ENCODE measurements around the gene CADPS.
"Not testable (repeated sequence)": the region's sequence is repeated elsewhere in the genome, so short reads cannot be mapped to it uniquely, and the experiment has no call there.

DNA sequence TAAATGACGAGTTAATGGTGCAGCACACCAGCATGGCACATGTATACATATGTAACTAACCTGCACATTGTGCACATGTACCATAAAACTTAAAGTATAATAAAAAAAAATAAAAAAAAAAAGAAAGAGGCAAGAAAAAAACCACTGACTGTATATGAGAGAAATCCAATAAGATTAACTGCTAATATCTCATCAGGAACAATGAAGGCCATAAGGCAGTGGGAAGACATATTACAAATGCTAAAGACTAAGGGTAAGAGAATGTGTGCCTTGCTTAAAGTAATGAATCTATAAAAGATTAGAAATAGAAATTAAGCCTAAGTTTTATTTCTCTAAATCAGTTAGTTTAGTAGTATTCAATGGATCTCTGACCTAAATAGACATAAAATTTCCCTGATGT is 294.7 kb downstream of the CADPS start:
- TF ChIP-seq EP300 (IDR thresholded peaks at IDR 0.05); POLR2A (IDR thresholded peaks at IDR 0.05; ENCODE audit: low read depth); POLR2AphosphoS5 (IDR thresholded peaks at IDR 0.05): not testable (repeated sequence)
- TF ChIP-seq, protein P1, sequence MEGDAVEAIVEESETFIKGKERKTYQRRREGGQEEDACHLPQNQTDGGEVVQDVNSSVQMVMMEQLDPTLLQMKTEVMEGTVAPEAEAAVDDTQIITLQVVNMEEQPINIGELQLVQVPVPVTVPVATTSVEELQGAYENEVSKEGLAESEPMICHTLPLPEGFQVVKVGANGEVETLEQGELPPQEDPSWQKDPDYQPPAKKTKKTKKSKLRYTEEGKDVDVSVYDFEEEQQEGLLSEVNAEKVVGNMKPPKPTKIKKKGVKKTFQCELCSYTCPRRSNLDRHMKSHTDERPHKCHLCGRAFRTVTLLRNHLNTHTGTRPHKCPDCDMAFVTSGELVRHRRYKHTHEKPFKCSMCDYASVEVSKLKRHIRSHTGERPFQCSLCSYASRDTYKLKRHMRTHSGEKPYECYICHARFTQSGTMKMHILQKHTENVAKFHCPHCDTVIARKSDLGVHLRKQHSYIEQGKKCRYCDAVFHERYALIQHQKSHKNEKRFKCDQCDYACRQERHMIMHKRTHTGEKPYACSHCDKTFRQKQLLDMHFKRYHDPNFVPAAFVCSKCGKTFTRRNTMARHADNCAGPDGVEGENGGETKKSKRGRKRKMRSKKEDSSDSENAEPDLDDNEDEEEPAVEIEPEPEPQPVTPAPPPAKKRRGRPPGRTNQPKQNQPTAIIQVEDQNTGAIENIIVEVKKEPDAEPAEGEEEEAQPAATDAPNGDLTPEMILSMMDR (IDR thresholded peaks at IDR 0.05), result not testable (repeated sequence)
